GM18870 (cell line): ENCODE measurements around the gene OR7A10.

Source experiments
- ATAC-seq: cut with Tn5 transposase; IDR thresholded peaks from one replicate; pipeline ENCODE4 v1.9.1; 2021; ENCODE audit warnings: moderate library complexity; ENCODE audit not compliant: unreplicated experiment

Gene OR7A10

DNA sequence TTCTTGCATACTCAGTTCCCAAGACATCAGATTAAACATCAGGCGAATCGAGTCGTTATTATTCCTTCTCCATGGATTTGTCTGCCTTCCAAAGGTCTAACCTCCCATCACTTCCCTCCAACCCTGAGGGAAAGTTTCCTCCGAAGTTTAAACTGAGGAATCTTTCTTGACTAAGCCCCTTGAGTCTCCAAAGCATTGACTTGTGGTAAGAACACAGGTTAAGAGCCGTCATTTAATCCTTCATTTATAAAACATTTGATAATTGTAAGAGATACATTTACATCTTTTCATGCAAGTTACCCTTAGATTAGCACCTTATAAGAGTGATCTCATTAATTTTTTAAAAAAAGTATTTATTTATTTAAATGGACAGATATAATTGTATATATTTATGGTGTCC lies at the start of gene OR7A10:
Gene OR7A10 (minus strand): TSS at position 101 of the 400 bp plus-strand sequence. CDS start 7,045 bp downstream, outside the sequence.
- ATAC-seq = no peak

GRCh38 chr19:14890643-14891379 lies 42.1 kb upstream of the OR7A10 start:
- ATAC-seq = no peak

- no peak for ATAC-seq
These were observed 41.4 kb upstream of the OR7A10 start for GRCh38 chr19:14889994-14890642.

DNA sequence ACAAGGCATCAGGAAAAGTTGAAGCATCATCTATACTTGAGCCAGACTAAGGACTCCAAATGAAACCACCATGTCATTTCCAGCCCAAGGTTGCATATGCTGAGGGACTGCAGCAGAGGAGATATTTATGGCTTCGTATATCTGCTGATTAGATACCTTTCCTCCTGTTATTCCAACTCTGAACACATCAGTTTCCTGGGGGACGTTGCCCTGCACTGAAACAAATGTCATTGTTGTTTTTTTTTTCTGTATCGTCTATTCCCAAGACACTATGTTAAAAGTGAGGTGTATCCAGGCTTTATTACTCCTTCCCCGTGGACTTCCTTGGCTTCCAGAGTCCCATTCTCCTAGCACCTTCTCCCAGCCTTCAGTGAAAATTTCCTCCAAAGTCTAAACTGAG lies 37.3 kb upstream of the OR7A10 start, which contains the start of gene OR7A17:
Gene OR7A17 (minus strand): TSS at position 101 of the 400 bp plus-strand sequence. CDS start 4,777 bp downstream, outside the sequence.
- no peak for ATAC-seq

GRCh38 chr19:14871619-14872230 lies 23.0 kb upstream of the OR7A10 start:
- ATAC-seq = no peak

DNA sequence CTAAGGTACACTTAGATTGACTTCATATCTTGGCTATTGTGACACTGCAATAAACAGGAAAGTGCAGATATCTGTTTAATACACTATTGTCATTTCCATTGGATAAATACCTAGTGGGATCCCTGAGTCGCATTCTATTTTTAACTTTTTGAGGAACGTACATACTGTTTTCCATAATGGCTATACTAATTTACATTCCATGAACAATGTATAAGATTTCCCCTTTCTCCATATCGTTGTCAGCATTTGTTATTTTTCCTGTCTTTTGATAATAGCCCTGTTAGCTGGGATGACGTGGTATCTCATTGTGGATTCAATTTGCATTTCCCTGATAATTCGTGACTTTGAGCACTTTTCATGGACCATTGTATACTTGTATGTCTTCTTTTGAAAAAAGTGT lies 19.8 kb upstream of the OR7A10 start:
- no peak for ATAC-seq

- no peak for ATAC-seq
These were observed 5.1 kb downstream of the OR7A10 start for GRCh38 chr19:14843578-14843977.

GRCh38 chr19:14843169-14843568 lies 5.6 kb downstream of the OR7A10 start:
- ATAC-seq = no peak

DNA sequence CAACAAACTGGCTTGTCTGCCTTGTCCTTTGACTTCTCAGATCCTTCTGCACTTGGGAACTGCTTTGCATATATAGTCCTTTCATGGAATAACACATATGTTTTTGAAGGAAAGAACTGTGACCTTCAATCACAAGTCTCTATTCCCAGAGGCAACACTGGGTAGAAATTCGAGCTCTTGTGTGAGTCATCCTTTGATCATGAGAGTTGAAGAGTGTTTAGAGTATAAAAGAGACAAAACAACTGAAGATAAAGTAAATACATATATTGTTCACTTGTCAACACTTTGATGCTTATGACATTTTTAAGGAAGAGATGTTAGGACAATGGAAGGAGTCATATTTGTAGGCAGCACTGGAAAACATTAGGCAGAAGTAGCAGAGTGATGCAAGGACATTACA lies 8.5 kb downstream of the OR7A10 start:
- no peak for ATAC-seq

DNA sequence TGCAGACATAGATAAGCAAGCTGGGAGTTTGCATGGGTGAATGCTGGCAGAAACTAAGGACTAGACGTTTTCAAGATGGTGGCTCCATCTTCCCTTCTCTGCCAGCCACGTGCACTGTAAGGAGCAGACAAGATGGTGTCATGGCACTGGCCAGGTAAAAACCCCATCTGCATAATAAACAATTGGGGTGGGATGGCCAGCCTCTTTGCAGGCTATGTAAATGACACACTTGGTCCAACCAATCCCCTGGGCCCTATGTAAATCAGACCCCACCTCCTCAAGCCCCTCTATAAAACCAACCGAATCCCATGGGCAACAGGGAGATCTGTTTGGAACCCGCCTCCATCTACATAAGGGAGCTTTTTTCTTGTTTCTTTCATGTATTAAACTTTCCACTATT lies 11.3 kb downstream of the OR7A10 start:
- no peak for ATAC-seq

- ATAC-seq = no peak
These were observed 13.7 kb downstream of the OR7A10 start, which contains the start of the genes OR7A5 and OR7C1 for GRCh38 chr19:14835011-14835410. OR7A5 (minus strand) TSS chr19:14835185; CDS start chr19:14828241, 6,944 bp downstream. OR7C1 (minus strand) TSS chr19:14835185; CDS start chr19:14800136, 35,049 bp downstream.

DNA sequence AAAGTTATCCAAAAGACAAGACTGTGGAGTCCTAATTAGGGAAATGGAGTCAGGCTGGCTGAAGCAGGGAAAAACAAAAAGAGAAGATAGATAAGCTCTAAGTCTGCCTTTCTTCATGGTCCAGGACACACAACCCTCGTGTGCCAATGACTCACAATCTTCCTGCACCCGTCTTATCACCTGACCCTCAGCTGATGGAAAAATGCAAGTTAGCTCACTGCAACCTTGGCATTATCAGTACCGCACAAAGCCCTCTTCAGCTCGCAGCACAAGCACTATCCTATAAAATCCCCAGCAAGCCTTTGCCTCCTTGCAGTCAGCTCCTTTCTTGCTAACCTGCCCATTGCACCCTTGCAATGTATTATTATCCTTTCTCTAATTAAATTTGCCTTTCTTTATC lies 18.0 kb downstream of the OR7A10 start:
- no peak for ATAC-seq

DNA sequence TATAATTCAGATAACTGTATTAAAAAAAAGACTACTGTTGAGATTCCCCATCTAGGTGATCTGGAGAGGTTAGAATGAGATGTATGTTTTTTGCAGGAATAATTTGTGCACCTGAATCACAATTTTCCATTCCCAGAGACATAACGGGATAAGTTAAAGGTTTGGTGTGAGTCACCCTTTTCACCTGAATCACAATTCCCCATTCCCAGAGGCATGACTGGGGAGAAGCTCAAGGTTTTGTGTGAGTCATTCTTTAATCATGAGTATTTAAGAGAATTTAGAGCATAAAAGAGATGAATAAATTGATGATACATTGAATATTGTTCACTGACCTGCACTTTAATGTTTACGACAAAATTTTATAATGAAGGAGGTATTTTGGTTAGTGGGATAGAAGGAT lies 22.7 kb downstream of the OR7A10 start:
- no peak for ATAC-seq

GRCh38 chr19:14821937-14822336 lies 26.8 kb downstream of the OR7A10 start:
- no peak for ATAC-seq

- ATAC-seq = no peak
These were observed 30.1 kb downstream of the OR7A10 start for GRCh38 chr19:14818588-14818987.

DNA sequence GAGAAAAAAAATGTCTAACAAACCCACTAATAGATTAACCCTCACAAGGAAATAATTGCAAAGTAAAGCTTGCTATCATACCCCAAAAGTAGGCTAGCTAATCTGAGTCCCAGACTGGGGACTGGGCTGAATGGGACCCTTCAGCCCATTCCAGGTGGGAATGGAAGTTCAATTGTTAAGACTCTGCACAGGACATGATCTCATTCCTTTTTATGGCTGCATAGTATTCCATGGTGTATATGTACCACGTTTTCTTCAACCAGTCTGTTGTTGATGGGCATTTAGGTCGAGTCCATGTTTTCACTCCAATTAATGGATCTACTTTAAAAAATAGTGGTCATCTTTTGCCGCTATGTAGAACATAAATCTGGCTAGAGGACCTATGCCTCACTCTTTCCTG lies 31.7 kb downstream of the OR7A10 start:
- ATAC-seq = no peak

DNA sequence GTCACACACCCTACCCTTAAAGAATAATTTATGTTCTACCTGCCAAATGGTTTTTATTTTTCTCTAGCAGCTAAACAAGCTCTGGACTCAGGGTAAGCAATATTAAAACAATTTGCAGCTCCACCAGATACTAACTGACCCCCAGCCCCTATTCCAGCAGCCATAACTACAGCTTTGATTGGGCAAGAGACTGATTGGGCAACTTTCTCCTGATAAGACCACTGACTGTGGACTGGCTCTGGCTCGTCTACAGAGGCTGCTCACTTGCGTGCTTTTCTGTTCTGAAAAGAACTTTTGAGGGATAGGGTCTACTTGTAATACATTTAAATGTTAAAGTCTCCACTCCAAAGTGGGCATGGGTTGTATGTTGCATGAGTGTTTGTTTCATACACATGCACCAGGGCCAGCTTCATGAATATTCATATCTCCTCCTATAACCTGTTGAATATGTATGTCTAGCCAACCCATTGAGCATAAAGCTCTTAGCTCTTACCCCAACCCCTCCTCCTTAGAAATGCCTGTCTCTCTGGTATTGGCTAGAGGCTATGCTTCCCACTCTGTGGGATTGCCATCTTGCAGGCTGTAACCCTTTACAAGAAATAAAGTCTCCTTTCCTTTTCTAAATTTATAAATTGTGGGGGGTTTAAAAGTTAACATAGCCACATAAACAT lies 33.6 kb downstream of the OR7A10 start:
- no peak for ATAC-seq

GRCh38 chr19:14809272-14810057 lies 39.3 kb downstream of the OR7A10 start:
- ATAC-seq = no peak

DNA sequence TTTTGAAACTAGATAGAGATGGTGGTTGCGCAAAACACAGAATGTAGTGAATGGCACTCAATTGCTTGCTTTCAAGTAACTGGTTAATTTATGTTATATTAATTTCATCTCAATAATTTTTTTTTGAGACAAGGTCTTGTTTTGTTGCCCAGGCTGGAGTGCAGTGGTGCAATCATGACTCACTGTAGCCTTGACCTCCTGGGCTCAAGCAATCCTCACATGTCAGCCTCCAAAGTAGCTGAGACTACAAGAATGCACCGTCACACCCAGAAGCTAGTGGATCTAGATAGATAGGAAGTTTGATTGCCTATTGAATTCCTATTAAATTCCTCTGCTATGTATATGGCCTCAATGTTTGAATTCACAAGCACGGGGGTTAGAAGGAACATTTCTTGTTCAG lies 44.0 kb downstream of the OR7A10 start:
- no peak for ATAC-seq

DNA sequence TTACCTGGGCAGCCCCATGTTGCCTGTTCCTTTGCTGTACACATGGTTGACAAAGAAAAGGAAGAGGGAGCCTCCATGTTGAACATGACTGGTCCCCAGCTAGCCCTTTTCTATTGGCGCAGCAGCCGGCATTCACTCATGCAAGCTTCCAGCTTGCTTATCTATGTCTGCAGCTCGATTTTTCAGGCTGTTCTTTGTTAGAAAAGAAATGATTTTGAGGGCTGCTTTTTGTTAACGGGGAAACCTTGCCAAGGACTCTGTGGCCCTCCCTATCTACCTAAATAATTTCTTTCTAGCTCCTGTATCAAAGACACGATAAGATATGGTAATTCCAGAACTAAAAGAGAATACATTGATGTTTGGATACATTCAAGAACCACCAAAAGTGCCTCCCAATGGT lies 50.0 kb downstream of the OR7A10 start:
- no peak for ATAC-seq
